ENCODE data around the gene POU2AF3.

DNA sequence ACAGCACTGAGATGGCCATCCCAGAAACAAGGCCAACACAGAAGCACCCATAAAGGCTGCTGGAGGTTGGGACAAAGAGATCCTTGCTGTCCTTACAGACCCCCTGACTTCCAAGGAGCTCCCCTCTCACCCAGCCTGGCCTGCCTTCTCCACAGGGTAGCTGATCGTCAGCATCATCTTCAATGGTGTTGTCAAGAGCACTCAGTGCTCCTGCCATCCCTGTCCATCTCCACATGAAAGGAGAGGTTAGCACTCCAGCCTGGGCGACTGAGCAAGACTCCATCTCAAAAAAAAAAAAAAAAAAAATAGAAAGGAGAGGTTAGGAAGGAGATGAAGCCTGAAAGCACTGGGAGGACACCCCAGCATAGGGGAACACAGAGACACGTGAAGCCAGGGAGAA is 2.1 kb upstream of the POU2AF3 start:
- TF ChIP-seq GATA2 (IDR thresholded peaks at IDR 0.05; ENCODE audit: low read depth, low read length), result no peak
- no peak for TF ChIP-seq GATA3 (IDR thresholded peaks at IDR 0.05; ENCODE audit: low read depth, low read length)

Measured in SH-SY5Y (cell line).